A549 (cell line): ENCODE results near the gene NID1.

ENCODE experiments used
- CBX8 ChIP-seq: fragments of 200-600 bp; sonication (generic); IDR thresholded peaks from 2 replicates; pipeline ENCODE4 v1.6.1; 2016
- CTCF ChIP-seq: fragments of >200 bp; sonication (Bioruptor Twin); formaldehyde crosslinking; IDR thresholded peaks from 3 replicates; pipeline ENCODE4 v1.5.1; 2016
- E2F6 ChIP-seq: IDR thresholded peaks from 2 replicates; pipeline ENCODE4 v1.6.1; 2012; ENCODE audit warnings: low read depth, borderline replicate concordance
- KDM1A ChIP-seq: fragments of 200-600 bp; sonication (generic); IDR thresholded peaks from 2 replicates; pipeline ENCODE4 v1.6.1; 2016; ENCODE audit warnings: low read depth, mild to moderate bottlenecking
- MAZ ChIP-seq: fragments of 150-350 bp; IDR thresholded peaks from 2 replicates; pipeline ENCODE4 v1.6.1; 2014; ENCODE audit warnings: antibody characterized with exemption, low read depth, low read length, borderline replicate concordance
- POLR2A ChIP-seq: IDR thresholded peaks from 2 replicates; pipeline ENCODE4 v1.6.1; 2012; ENCODE audit warnings: mild to moderate bottlenecking, low read length
- REST ChIP-seq: fragments of 200-600 bp; sonication (generic); IDR thresholded peaks from 2 replicates; pipeline ENCODE4 v1.6.1; 2016; ENCODE audit warnings: antibody characterized with exemption, mild to moderate bottlenecking, moderate library complexity

- no peak for TF ChIP-seq CTCF
- TF ChIP-seq REST, result no peak
- TF ChIP-seq E2F6, result no peak
- TF ChIP-seq MAZ, result no peak
- no peak for TF ChIP-seq KDM1A
- no peak for TF ChIP-seq POLR2A
- no peak for TF ChIP-seq CBX8
Measured at GRCh38 chr1:236065509-236066005, 667 bp upstream of the NID1 start.
